HG02870 (cell line): Measurements from ENCODE around the gene TSNAXIP1.

ENCODE experiments used
- ATAC-seq: cut with Tn5 transposase; IDR thresholded peaks from one replicate; pipeline ENCODE4 v1.9.1; 2021; ENCODE audit warnings: mild to moderate bottlenecking, moderate library complexity; ENCODE audit not compliant: unreplicated experiment

Gene TSNAXIP1

DNA sequence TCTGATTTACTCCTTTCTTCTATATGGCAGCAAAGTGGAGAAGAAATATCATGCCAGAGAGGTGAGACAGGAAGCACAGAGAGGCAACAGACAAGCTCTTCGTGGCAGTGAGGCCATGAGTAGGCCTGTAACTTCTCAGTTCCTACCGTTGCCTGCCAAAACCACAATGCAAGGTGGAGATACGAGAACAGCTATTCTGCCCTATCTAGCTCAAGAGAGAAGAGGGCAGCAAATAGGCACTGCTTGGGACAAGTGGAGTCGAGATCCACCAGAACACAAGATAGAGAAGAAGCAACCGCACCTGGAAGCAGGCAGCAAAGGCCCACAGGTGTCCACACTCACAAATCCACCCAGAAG is 25.1 kb upstream of the TSNAXIP1 start:
- ATAC-seq, result peak; percentile 62

DNA sequence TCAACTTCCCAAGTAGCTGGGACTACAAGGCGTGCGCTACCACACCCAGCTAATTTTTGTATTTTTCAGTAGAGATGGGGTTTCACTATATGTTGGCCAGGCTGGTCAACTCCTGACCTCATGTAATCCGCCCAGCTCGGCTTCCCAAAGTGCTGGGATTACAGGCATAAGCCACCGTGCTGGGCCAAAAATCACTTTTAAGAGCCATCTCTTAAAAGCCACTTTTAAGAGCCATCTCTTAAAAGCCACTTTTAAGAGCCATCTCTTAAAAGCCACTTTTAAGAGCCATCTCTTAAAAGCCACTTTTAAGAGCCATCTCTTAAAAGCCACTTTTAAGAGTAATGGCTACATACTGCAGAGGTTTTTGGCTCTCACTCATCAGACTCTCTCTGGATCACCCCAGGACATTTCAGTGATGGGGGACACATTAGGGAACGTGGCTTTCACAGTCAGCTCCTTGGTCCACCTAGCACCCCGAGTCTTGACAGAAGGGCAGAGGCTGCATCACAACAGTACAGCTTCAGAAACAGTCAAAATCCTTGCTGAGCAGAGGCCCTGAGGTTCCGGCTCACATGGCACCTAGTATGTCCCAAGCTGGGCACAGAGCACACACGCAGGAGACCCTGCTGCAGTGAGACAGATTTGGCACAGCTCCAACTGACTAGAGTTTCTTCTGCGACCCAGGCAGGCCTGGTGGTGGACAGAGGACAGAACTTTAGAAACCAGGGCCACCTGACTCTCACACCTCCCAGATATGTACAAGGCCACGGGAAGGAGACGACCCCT is 23.9 kb upstream of the TSNAXIP1 start:
- ATAC-seq, result no peak

DNA sequence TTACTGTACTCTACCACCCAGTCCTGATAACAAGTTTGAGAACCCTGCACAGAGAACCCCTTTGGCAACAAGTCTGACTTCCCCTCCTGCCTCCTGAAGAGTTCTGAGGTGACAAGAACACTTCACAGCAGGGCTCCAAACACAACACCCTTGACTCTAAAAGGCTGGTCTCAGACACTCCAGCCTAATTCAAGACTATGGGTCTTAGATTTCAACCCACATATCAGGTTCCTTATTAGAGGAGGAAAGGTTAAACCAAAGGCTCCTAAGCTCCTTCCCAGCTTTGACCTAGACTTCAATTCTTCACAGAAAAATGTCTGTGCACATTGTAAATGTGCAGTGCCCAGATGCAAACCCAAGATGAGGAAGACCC is 23.4 kb upstream of the TSNAXIP1 start:
- ATAC-seq, result no peak

DNA sequence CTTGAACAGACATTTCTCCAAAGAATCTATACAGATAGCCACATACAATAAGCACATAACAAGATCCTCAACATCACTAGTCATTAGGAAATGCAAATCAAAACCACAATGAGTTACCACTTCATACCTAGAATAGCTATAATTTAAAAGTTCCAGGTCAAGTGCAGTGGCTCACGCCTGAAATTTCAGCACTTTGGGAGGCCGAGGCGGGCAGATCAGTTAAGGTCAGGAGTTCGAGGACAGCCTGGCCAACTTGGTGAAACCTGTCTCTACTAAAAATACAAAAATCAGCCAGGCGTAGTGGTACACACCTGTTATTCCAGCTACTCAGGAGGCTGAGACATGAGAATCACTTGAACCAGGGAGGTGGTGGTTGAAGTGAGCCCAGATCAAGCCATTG is 20.2 kb upstream of the TSNAXIP1 start:
- no peak for ATAC-seq

DNA sequence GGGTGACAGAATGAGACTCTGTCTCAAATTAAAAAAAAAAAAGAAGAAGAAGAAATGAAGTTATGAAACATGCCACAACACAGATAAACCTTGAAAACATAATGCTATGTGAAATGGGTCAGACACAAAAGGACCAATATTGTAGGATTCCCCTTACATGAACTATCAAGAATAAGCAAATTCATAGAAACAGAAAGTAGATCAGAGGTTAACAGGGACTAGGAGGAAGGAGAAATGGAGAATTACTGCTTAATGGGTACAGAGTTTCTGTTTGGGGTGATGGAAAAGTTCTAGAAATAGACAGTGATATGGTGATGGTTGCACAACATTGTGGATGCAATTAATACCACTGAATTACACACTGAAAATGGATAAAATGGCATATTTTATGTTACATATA is 16.6 kb upstream of the TSNAXIP1 start:
- ATAC-seq, result no peak

DNA sequence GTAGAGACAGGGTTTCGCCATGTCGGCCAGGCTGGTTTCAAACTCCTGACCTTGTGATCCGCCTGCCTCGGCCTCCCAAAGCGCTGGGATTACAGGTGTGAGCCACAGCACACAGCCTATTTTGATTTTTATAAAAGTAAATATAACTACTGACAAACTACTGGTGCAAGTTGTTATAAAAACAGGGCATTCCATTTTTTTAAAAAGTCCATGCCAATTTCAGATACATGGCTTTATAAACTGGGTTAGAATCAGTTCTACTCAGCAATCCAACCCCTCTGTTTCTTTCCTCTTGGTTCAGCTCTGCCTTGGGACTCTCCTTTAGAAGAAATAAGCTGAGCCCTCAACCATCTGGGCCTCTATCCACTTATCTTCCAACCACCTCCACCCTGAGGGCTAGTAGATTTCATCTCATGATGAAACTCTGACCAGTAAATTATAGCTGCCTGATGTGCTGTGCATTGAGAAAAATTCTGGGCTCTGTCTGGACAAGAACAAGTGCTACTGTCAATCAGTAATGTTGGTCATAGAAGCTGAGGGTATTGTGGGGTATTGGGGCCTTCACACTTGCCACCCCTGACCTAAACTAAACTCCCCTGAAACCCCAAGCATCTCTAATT is 10.5 kb upstream of the TSNAXIP1 start:
- ATAC-seq, result no peak

DNA sequence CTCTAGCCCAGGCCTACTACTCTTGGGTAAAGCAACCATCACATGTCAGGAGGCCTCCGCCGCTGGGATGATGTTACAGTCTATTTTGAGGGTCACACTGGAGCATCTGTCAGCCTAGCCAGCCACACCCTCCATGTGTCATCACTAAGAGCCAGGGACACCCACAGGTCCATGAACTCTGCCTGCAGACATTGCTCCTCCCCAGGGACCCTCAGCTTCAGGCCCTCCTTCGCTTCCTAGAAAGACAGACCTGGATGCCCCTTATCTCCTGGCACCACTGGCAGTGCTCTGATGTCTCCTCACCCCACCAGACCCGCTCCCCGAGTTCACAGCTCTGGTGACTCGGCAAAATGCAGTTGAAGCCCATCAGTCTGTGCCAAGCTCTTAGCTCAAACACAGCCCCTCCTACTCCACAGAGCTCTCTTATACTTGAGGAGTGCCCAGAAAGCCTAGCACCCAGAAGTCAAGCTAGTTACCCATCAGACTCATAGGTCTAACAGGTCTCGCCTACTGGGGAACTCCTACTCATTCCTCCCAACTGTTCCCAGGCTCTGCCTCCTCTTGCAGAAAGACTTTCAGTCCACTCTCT is 6.3 kb upstream of the TSNAXIP1 start:
- ATAC-seq, result no peak

DNA sequence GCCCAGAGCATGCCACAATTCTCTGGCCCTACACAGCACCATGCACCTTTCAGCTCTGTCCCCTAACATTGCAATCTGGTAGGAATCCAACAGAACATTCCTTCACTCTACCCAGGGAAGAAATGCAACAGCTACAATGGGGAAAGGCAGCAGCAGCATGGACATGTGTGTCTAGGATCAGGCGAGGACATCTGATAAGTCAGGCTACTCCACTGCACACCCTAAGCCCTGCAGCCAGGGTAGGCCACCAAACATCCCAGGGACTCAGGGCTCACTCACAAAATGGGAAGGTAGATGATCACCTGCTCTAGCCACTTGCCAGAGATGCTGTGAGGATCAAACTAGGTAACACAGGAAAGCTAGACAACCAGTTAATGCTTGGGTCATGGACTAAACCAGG is 5.4 kb upstream of the TSNAXIP1 start:
- no peak for ATAC-seq

DNA sequence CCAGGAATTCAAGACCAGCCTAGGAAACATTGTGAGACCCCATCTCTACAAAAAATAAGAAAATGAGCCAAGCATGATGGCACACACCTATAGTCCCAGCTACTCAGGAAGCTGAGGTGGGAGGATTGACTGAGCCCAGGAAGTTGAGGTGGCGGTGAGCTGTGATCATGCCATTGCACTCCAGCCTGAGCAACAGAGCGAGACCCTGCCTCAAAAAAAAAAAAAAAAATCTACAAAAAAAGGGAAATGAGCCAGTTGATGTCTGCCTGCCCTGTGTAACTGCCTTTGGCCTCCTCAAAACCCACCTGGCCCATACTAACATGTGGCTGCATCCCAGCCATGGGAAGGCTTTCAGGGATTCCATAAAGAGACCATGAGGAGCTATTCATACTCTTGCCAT is 4.8 kb upstream of the TSNAXIP1 start:
- ATAC-seq, result no peak

DNA sequence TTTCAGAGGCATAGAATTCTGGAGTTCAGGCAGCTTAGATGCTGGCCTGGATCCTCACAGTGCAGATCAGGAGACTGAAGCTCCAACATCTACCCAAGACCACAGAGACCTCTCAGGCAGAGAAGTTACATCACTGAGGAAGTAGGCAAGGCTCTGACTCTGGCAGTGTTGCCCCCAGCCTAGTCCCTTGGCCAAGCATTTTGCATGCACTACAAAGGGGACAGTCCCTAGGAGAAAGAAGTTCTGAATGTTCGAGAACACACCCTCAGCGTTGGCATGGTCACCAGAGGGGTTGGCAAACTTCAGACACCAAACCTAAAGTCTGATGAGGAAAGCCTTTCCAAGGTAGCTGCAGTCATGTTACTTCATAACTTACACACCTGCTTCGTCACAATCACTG is 2.8 kb upstream of the TSNAXIP1 start:
- ATAC-seq, result no peak

DNA sequence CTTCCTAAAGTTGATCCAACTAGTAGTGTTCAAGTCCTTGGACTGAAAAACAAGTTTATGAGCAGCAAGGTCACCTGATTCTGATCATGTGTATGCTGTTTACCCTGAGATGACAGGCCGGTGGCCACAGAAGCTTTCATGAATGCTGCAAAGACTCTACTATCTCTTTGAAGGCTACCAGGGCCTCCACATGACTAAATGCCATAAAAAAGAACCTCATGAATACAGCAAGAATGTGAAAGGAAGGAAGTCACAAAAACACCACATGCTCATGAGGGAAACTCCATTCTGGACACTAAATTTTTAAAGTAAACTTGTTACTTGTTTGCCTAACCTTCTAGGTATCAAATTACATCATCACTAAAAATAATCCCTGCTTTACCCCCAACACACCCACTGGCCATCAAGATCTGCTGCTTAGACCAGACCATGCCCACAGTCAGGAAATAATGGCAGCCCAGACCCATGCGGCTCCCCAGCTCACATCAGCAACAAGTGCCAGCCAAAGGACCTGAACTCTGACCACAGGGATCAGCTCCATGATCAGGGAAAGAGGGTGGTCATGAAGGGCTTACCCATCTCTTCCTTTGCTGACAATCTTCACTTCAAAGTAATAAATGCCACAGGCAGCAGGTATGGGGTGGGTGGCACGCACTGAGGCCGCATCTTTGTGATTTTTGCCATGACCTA is 1.7 kb upstream of the TSNAXIP1 start:
- ATAC-seq, result no peak

DNA sequence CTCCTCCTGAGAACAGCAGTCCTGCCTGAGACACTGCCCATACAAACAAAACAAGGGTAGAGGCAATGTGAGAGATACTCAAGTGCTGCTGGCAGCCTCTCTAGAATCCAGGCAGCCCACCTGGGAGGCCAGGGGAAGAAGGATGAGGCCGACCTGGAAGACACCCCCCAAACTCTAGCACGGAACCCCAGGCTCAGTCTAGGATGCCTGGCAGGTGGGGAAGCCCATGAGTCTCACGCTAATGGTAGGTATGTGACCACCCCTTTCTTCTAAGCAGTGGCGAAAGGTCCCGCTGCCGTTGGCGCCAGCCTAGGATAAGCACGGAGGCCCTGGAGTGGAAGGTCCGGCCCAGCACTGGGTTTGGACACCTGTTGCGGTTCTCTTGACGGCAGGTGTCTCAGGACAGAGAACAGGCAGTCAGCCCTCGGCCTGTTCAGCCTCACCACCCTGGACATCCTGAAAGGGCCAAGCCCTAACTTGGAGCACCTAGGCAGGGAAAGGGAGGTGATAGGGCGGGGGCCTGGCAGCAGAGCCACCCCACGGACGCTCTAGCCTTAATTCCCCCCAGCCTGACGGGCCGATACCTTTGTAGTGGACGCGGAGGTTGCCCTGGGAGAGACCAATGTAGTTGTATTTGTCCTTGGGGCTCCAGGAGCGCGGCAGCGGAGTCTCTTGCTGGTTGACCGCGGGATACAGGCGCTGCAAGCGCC is 816 bp upstream of the TSNAXIP1 start:
- ATAC-seq, result no peak

DNA sequence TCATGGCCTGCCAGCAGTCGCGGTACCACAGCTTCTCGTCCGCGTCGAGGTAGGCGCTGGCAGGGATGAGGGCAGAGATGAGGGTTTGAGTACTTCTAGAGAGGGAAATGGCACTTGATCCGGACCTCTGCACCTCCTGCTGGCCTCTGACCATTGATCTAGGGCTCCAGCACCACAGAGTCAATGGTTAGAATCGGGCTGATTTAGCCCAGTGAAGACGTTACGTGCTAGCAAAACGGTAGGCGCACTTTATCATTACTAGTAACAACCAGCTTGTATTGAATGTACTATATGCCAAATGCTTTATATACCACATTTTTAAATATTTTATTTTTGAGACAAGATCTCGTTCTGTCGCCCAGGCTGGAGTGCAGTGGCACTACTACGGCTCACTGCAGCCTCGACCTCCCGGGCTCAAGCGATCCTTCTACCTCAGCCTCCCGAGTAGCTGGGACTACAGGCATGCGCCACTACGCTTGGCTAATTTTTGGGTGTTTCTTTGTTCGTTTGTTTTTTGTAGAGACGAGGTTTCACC is 526 bp downstream of the TSNAXIP1 start:
- no peak for ATAC-seq

DNA sequence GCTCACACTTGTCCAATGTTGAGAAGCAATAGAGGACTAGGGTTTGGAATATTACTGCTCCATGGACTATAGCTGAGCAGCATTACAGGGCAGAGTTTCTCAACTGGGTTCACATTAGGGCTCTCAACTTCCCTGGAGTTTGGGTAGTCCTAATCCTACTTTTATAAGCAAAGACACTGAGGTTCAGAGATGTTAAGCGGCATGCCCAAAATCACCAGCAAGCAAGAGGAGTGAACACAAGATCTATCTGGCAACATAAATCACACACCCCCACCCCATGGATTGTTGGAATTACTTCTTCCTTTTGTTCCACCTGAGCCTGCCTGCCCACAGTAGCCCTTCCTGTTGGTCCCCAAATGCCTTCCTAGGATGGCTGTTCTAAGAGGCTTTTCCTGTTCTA is 5.2 kb downstream of the TSNAXIP1 start:
- ATAC-seq, result no peak

DNA sequence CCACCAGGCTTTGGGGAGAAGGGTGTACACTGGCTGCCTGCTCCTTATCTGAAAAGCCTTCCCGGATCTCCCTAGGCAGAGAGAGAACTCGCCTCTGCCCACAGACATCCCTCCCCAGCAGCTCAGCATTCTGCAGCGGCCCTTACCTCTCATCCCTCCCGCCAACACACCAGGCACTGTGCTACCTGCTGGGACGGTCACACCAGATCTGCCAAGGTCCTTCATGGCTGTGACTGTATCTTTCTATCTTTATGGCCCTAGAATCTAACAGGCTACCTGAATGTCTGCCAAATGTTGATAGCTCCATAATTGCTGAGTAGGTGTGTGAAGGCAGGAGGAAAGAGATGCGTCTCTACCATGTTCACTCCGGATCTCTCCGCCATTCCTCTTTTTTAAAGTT is 7.9 kb downstream of the TSNAXIP1 start:
- no peak for ATAC-seq

DNA sequence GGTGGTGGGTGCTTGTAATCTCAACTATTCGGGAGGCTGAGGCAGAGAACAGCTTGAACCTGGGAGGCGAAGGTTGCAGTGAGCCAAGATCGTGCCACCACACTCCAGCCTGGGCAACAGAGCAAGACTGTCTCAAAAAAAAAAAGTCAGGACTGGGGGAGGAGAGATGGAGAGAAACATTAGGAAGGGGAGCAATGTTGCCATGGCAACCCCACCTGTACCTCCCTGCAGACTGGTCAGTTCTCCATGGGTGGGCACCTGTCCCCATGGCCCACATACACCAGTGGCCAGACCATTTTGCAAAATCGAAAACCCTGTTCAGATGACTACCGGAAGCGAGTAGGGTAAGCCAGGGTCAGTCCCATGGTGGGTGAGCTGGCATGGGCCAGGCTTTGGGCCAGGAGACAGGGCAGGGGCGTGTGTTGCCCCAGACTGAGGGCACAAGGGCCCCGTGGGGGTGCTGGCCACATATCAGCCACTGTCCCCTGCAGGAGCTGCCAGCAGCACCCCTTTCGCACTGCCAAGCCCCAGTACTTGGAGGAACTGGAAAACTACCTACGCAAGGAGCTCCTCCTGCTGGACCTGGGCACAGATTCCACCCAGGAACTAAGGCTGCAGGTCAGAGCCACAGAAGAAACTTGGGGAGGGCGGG is 14.0 kb downstream of the TSNAXIP1 start:
- no peak for ATAC-seq

DNA sequence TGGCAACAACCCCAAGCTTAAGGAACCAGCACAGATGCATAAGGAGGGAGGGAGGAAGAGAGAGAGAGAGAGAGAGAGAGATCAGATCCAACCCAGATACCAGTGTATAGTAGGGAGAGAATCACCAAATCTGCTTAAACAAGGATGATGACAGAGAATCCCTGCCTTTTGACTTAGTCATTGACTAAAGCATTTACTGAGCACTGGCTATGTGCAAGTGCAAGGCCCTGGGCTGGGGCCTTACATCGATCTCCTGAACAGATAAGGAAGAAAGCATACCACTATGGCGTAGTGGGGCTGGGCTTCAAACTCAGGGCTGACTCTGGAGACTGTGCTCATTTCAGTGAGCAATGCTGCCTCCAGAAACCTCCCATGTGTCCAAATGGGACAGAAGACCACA is 15.8 kb downstream of the TSNAXIP1 start:
- ATAC-seq, result no peak

DNA sequence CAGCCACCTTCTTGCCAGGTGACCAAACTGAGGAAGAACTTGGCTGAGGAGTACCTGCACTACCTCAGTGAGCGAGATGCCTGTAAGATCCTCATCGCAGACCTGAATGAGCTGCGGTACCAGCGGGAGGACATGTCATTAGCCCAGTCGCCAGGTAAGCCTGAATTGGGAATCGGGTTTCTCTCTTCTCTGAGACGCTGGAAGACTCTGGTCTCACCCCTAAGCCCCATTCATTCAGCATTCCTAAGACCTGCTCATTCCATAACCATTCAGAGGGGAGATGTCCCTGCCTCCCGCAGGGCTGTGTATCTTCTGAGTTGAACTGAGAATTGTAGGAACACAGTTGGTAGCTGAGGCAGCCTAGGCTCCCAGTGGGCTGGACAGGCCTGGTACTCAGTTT is 18.4 kb downstream of the TSNAXIP1 start:
- no peak for ATAC-seq

DNA sequence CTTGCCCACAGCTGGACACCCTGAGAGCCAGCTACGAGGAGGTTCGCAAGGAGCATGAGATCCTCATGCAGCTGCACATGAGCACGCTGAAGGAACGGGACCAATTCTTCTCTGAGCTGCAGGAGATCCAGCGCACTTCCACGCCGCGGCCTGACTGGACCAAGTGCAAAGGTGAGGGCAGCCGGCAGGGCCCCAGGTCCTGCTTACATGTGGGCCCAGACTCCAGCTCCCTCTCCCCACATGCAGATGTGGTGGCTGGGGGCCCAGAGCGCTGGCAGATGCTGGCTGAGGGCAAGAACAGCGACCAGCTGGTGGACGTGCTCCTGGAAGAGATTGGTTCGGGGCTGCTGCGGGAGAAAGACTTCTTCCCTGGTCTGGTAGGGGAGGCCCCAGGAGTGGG is 19.2 kb downstream of the TSNAXIP1 start:
- no peak for ATAC-seq

DNA sequence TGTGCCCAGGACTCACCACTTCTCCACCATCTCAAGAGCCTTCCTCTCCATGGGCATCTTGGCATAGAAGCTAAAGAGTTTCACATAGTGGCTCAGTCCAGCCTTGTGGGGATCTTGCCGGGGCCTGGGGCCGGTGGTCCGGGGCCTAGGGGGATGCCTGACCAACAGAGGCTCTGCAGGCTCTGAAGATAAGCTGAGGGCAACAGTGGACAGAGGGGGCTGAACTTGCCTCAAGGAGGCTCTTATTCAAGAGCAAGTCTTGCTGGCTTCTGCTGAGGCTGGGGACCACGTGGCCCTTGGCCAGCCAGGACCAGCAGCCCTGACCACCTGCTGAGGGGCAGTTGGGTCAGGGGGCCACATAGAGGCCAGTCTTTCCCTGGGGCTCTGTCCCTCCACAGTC is 22.0 kb downstream of the TSNAXIP1 start:
- no peak for ATAC-seq

DNA sequence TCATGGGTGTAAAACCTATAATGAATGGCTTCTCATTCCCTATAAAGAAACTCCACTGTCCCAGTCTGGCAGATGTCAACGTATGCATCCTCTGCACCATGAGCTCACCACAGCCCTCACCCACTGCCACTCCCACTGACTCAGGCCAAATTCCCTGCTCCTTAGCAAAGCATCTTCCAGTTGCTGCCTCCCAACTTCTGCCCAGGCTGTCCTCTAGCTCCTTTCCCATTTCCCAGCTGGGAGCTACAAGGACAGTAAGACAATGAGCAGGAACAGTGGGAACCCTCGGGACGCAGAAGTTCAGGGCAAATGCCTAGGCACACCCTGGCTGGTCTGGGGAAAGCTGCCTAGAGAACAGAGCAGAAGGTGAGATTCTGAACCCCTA is 26.3 kb downstream of the TSNAXIP1 start:
- no peak for ATAC-seq
